Measurements from ENCODE around the gene TEX22. TPM values are rescaled to one million over a fixed set of nuclear protein-coding genes. Genes with fewer than 3 reads are reported as not detected.
A peak's percentile ranks its signal among the peaks of the same experiment; 100 is the strongest.

Gene TEX22
- total RNA-seq, 3 donors from 2014 or later, result 0.84 to 2.0 (median 0.95) TPM

DNA sequence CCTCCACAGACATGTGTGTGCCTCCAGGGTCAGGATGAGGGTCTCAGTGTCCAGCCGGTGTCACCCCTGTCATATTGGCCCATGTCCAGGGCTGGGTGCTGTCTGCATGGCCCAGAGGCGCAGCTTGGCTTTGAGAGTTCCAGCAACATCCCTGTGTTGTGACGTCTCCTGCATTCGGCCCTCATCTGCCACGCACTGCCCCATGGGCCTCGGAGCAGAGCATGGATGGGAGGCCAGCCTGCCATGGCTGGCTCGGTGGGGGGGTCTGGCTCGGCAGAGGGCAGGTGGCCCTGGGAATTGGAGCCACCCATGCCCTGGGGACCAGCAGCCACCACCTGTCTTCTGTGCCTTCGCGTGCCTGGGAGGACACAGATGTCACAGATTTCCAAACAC lies 10.8 kb upstream of the TEX22 start:
- intact Hi-C loops (cut with DNase I, micrococcal nuclease), result no loop called here
- Histone ChIP-seq H3K36me3 (ENCODE audit: low read depth) (no peaks in the 10 kb centered on the region), H3K4me3 (no peak overlapping the region), H3K4me1 (ENCODE audit: low read depth) (no peaks in the 10 kb centered on the region), H3K9me3 (no peaks in the 10 kb centered on the region)
- ATAC-seq, result no peak
- TF ChIP-seq, protein P1, sequence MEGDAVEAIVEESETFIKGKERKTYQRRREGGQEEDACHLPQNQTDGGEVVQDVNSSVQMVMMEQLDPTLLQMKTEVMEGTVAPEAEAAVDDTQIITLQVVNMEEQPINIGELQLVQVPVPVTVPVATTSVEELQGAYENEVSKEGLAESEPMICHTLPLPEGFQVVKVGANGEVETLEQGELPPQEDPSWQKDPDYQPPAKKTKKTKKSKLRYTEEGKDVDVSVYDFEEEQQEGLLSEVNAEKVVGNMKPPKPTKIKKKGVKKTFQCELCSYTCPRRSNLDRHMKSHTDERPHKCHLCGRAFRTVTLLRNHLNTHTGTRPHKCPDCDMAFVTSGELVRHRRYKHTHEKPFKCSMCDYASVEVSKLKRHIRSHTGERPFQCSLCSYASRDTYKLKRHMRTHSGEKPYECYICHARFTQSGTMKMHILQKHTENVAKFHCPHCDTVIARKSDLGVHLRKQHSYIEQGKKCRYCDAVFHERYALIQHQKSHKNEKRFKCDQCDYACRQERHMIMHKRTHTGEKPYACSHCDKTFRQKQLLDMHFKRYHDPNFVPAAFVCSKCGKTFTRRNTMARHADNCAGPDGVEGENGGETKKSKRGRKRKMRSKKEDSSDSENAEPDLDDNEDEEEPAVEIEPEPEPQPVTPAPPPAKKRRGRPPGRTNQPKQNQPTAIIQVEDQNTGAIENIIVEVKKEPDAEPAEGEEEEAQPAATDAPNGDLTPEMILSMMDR (IDR thresholded peaks at IDR 0.05), result no peak
- peak in 2 of 3 donors; percentile 19 to 44 for DNase-seq

DNA sequence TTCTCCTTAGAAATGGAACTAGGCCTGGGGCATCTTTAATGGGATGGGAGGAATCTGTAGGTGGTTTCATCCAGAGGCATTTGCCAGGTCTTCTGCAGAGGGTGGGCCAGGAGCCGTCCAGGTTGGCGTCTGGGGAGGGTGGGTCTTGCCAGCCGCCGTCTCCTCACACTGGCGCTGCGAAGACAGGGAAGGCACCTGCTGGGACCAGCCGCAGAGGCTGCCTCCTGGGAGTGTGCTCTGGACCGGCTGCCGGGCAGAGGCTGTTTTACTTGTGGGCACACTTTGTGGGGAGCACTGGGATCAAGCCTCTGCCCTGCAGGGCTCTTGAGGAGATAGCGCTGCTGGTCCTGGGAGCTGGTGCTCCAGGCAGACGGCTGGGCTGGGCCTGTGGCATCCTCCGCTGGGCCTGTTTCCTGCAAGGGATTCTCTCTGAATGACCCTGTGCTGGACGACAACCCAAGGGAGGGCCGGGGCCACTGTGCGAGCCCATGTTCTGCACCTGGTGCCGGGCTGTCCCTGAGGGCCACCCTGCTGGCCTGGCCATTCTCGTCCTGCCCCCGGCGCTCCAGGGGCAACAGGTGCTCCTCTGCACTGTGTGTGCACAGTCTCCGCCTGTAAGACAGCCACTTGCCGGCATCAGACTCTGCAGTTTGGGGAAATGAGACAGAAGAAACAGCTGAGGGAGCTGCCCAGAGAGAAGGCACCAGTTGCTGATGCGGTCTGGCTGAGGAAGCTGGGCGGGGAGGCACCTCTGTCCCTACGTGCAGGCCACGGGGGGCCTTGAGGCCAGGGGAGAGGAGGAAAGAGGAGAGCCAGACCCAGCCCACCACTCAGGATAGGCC lies 10.0 kb upstream of the TEX22 start:
- peak in 2 of 3 donors; percentile 24 to 51 for DNase-seq
- ATAC-seq, result peak; percentile 12
- no peaks in the 10 kb centered on the region for H3K9me3 ChIP-seq
- intact Hi-C loops (cut with DNase I, micrococcal nuclease), result no loop called here
- TF ChIP-seq, protein P1 (IDR thresholded peaks at IDR 0.05), result no peak
- H3K4me1 ChIP-seq (ENCODE audit: low read depth), result no peaks in the 10 kb centered on the region
- no peaks in the 10 kb centered on the region for H3K36me3 ChIP-seq (ENCODE audit: low read depth)
- no peak overlapping the region for H3K4me3 ChIP-seq

DNA sequence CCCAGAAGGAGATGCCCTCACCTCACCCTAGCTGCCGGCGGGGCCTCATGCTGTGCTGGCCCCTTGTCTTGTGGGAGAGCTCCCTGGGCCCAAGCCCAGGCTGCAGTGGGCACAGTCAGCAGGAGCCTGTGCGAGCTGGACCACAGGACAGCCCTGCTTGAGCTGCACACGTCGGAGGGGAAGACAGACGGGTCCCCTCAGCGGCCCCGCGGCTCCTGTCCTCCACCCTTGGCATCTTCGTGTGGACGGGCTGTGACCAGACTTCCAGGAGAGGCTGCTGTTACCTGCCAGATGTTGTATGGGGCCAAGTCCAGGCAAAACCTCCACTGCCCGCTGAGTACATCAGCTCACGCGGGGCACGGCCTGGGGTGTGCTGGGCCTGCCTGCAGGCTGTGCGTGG lies 9.4 kb upstream of the TEX22 start:
- intact Hi-C loops (cut with DNase I, micrococcal nuclease), result no loop called here
- DNase-seq, result peak in 2 of 3 donors; percentile 21 to 49
- Histone ChIP-seq H3K4me3 (no peak overlapping the region), H3K36me3 (ENCODE audit: low read depth) (no peaks in the 10 kb centered on the region), H3K4me1 (ENCODE audit: low read depth) (no peaks in the 10 kb centered on the region), H3K9me3 (no peaks in the 10 kb centered on the region)
- ATAC-seq, result no peak
- TF ChIP-seq, protein P1 (IDR thresholded peaks at IDR 0.05), result no peak

DNA sequence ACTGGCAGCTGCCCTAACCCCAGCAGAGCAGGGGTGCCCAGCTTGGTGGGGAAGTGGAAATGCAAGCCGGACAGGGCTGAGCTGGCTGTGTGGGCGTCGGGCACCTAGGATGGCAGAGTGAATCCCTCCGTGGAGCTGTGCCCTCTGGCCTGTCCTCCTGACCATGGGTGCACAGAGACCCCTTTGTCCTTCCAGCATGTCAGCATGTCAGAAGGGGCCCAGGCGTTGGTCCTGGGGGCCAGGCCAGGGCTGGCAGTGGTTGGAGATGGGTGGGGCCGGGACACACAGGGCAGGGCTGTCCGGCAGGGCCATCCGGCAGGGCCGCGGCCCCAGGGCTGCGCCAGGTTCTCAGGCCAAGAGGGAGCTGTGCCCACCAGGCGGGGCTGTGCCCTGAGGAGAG lies 8.8 kb upstream of the TEX22 start:
- no peak overlapping the region for H3K4me3 ChIP-seq
- no peaks in the 10 kb centered on the region for H3K9me3 ChIP-seq
- DNase-seq, result peak in 2 of 3 donors; percentile 26 to 47
- TF ChIP-seq, protein P1 (IDR thresholded peaks at IDR 0.05), result no peak
- intact Hi-C loops (cut with DNase I, micrococcal nuclease), result no loop called here
- no peak for ATAC-seq
- H3K36me3 ChIP-seq (ENCODE audit: low read depth), result no peaks in the 10 kb centered on the region
- no peaks in the 10 kb centered on the region for H3K4me1 ChIP-seq (ENCODE audit: low read depth)

DNA sequence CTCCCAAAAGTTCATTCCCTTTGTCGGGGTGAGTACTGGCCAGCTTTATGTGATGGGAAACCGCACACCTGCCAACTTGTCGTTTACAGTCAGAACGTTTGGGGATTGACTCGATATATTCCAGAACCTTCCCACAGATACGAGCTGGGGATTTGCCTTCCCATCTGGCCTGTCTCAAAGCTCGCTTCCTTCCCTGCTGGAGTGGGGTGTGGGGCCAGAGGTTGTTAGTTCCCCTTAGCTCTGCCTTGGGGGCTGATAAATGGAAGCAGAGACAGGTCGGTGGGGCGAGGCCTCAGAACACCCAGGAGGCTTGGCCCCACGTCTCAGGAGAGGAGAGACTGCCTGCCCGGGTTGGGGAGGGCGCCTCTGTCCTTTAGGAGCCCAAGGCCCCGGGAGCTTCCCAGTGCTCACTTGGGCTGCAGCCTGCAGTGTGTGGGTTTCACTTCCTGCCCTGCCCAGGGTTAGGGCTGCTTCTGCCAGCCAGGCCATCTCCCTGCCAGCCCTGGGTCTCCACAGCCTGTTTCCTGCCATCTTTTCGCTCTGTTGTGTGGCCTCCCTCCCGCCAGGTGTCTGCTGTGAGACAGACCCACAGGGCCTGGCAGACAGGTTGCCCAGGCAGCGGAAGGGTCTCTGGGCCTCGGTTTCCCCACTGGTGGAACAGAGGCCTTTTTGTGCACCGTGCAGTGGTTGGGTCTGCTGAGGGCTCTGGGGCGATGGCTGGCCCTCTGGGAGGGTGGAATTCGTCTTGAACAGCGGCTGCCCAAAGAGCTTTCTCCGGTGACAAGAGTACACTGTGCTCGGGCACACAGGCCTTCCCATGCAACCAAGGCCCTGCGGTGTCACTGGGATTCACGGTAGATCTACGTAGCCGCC lies 8.1 kb upstream of the TEX22 start:
- H3K36me3 ChIP-seq (ENCODE audit: low read depth), result no peaks in the 10 kb centered on the region
- ATAC-seq, result peak; percentile 5

More for the DNA sequence above, 8.1 kb upstream of the TEX22 start:
- TF ChIP-seq, protein P1 (IDR thresholded peaks at IDR 0.05), result no peak
- Histone ChIP-seq H3K4me1 (ENCODE audit: low read depth) (no peaks in the 10 kb centered on the region), H3K9me3 (no peaks in the 10 kb centered on the region), H3K4me3 (no peak overlapping the region)
- DNase-seq, result peak in 2 of 3 donors; percentile 21 to 47
- intact Hi-C loops (cut with DNase I, micrococcal nuclease), result no loop called here

Measured in mucosa of descending colon (tissue), 3 donors.